H1 (cell line): ENCODE measurements around the gene FRY. TPM values are rescaled to one million over a fixed set of nuclear protein-coding genes. Genes with fewer than 3 reads are reported as not detected.

ENCODE experiments used
- CEBPB ChIP-seq: IDR thresholded peaks from 2 replicates; pipeline ENCODE4 v1.6.1; 2012; ENCODE audit warnings: low read depth, low read length
- CHD7 ChIP-seq: fragments of 300-600 bp; sonication (generic); IDR thresholded peaks from 2 replicates; pipeline ENCODE4 v1.7.1; 2012; ENCODE audit warnings: low read length, moderate library complexity, mild to moderate bottlenecking, inconsistent platforms; ENCODE audit not compliant: insufficient replicate concordance
- FOSL1 ChIP-seq: IDR thresholded peaks from 2 replicates; pipeline ENCODE4 v1.6.1; 2011; ENCODE audit warnings: mild to moderate bottlenecking, low read depth, low read length, moderate library complexity; ENCODE audit not compliant: insufficient read depth
- KDM4A ChIP-seq: IDR thresholded peaks from one replicate; pipeline ENCODE4 v1.7.1; 2012; ENCODE audit warnings: low read depth, mild to moderate bottlenecking, moderate library complexity, low read length, inconsistent platforms; ENCODE audit not compliant: severe bottlenecking
- MAFK ChIP-seq: IDR thresholded peaks from 2 replicates; pipeline ENCODE4 v1.6.1; 2012; ENCODE audit warnings: low read depth, mild to moderate bottlenecking, improper control_type of control experiment, low read length
- NANOG ChIP-seq: IDR thresholded peaks from 2 replicates; pipeline ENCODE4 v1.6.1; 2011; ENCODE audit warnings: low read length, low read depth, mild to moderate bottlenecking, inconsistent platforms; ENCODE audit not compliant: insufficient read depth, poor library complexity, severe bottlenecking
- RBBP5 ChIP-seq: IDR thresholded peaks from 2 replicates; pipeline ENCODE4 v1.7.1; 2012; ENCODE audit warnings: low read depth, mild to moderate bottlenecking, inconsistent platforms, low read length, moderate library complexity, borderline replicate concordance
- polyA plus RNA-seq, 7 experiments: library from polyadenylated mRNA; depleted of rRNA in 3 of 7; stranded (reverse) in 5 of 7; unstranded in 2 of 7; fragments of >200 nt in 5 of 7; fragments of 200-250 nt in 2 of 7; gene quantifications; 1 replicate in 5 of 7; 2 replicates in 1 of 7; 4 replicates in 1 of 7; pipeline versions ENCODE4 v1.2.1 to v1.2.3, GENCODE V29; 2011 to 2013; ENCODE audit warnings: missing spikeins in 2 of 7, mixed read lengths in 2 of 7
- total RNA-seq: library from RNA; stranded (reverse); fragmentation: NEBNext Ultra II Directional; extraction: Animal tissue kit (Norgen Biotek cat#: 25700); gene quantifications from 2 replicates; pipeline ENCODE4 v1.2.1, GENCODE V29; 2021
- TF ChIP-seq, protein P1 (sequence below), 3 experiments: IDR thresholded peaks; 1 replicate in 2 of 3; 2 replicates in 1 of 3; pipeline versions ENCODE4 v1.5.1 to v1.6.1; 2011; ENCODE audit warnings: low read length in 3 of 3, mild to moderate bottlenecking in 3 of 3, inconsistent platforms in 2 of 3, low read depth in 1 of 3, moderate library complexity in 1 of 3; ENCODE audit not compliant: insufficient read depth in 1 of 3; ENCODE audit errors: control extremely low read depth in 1 of 3

FRY gene
- total and polyA plus RNA-seq, 2 of the 8 experiments (the other 6 are each of a cell fraction or from before 2014, with no cell fraction given): 4.3 to 9.2 TPM

- no peak for TF ChIP-seq CHD7
- TF ChIP-seq, protein P1, sequence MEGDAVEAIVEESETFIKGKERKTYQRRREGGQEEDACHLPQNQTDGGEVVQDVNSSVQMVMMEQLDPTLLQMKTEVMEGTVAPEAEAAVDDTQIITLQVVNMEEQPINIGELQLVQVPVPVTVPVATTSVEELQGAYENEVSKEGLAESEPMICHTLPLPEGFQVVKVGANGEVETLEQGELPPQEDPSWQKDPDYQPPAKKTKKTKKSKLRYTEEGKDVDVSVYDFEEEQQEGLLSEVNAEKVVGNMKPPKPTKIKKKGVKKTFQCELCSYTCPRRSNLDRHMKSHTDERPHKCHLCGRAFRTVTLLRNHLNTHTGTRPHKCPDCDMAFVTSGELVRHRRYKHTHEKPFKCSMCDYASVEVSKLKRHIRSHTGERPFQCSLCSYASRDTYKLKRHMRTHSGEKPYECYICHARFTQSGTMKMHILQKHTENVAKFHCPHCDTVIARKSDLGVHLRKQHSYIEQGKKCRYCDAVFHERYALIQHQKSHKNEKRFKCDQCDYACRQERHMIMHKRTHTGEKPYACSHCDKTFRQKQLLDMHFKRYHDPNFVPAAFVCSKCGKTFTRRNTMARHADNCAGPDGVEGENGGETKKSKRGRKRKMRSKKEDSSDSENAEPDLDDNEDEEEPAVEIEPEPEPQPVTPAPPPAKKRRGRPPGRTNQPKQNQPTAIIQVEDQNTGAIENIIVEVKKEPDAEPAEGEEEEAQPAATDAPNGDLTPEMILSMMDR (IDR thresholded peaks at IDR 0.05; ENCODE audit: control extremely low read depth in 1 of 3, insufficient read depth in 1 of 3, low read depth in 1 of 3, low read length in 3 of 3): peak in 2 of 3 experiments; percentile 59 to 75; a peak in 3 of 4 replicates
- no peak for TF ChIP-seq RBBP5
- TF ChIP-seq MAFK: no peak
- no peak for TF ChIP-seq FOSL1
- TF ChIP-seq NANOG: no peak
- no peak for TF ChIP-seq KDM4A
- no peak for TF ChIP-seq CEBPB
Observed at GRCh38 chr13:32310134-32310706, 278.6 kb downstream of the FRY start (continued).
